Endometrial microvascular endothelial cells (primary cell): ENCODE results near the gene SMYD1. TPM values are rescaled to one million over a fixed set of nuclear protein-coding genes. Genes with fewer than 3 reads are reported as not detected.

Experiments
- in situ Hi-C: cut with HindIII; loops from 2 replicates; pipeline ENCODE4 v1.10.0; 2017; ENCODE audit warnings: low sequenced_read_pairs, low pct_unique_long_range_greater_than_20kb; ENCODE audit errors: inconsistent ontology term
- total RNA-seq: library from RNA; depleted of rRNA; stranded (reverse); fragments of >200 nt; gene quantifications from one replicate; pipeline ENCODE4 v1.2.3, GENCODE V29; 2015; ENCODE audit errors: inconsistent ontology term

SMYD1 gene
- total RNA-seq, 1 donor from 2014 or later = not detected

DNA sequence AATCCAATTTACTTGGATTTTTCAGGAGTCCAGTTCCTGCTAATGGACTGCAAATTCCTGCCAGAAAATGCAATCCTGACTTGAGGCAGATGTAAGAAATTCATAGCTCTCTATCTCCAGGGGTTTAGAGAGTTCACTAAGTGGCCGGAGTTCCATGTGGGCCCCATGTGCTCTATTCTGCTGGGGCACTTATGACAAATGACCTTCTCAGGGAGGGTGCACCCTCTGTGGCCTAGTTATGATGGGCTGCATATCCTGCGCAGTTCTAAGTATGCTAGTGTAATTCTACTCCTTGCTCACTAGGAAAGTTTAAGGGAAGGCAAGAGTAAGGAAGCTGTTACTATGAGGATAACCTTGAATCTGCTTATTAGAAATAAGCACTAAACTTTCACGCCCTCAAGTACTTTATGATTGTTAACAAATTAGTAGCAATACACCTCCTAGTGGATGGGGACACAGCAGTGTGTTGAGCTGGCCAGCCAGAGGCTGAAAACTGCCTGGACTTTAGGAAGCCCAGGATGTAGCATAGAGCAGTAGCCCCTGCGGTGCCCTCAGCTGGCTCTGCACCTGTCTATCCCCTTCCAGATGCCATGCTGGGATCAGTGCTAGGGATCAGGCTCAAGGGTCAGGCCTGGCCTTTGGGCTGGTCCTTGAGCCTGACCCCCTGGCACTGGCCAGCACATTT is 14.4 kb downstream of the SMYD1 start:
- in situ Hi-C loops = no loop called here

DNA sequence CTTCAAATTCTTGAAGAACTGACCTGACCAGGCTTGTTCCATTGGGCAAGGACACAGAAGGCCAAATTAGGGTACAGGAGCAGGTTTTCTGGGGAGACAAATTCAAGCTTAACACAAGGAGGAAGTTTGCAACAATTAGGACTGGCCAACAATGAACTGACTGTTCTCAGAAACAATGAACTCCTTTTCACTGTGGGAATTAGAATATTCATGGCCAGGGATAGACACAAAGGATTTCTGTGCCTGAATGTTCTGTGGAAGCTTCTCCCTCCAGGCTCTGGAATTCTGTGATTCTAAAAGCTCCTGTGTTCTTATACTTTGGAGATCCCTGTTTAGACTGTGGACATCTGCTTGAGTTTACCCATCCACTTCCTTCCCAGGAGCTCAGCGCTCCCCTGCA is 15.2 kb downstream of the SMYD1 start:
- in situ Hi-C loops = no loop called here

DNA sequence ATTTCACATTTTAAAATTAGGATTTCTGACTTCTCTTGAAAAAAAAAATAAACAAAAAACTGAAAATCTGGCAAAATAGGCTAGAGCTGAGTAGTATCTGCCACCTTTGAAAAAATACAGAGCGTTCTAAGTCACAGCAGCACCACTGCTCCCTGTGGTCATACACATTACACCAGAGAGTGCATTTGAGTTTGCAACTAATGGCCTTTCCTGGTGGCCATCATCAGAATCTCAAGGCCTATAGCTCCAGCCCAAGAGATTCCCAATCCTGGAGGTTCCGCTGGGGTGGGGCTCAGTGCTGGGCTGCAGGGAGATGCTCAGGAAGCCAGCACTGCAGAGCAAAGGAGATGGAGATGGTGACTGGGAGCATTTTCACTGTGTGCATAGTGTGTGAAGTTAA is 17.5 kb downstream of the SMYD1 start:
- in situ Hi-C loops = no loop called here

DNA sequence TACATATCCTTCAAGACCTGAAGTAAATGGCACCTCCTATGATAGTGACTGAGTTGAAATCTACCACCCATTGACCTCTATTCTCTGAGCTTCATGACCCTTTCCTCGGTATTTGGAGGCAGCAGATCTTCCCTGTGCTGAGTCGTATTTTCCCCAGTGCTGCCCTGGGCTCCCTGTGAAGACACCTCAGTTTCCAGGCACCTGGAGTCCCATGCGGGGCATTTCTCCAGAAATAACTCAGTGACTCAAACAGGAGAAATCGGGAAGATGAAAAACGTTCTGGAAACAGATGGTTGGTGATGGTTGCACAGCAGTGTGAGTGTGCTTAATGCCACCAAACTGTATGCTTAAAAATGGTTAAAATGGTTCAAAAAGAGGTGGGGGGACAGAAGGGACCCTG is 18.0 kb downstream of the SMYD1 start:
- in situ Hi-C loops = no loop called here

DNA sequence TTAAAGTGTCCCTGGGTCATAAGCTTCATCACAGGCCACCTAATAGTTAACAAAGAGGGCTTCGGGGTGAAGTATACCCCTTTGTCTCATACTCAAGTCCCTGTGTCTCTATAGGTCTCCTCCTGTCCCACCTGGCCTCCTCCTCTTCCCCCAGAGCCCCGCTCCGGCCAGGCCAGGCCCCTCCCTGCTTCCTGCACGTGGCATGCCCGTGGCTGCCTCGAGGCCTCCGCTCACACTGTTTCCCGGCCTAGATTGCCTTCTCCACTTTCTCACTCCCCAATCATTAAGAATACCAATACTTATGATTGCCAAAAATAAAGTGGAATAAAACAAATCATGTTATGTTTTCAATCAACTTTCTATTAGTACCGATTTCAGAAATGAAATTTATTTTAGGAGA is 18.8 kb downstream of the SMYD1 start:
- in situ Hi-C loops = no loop called here

DNA sequence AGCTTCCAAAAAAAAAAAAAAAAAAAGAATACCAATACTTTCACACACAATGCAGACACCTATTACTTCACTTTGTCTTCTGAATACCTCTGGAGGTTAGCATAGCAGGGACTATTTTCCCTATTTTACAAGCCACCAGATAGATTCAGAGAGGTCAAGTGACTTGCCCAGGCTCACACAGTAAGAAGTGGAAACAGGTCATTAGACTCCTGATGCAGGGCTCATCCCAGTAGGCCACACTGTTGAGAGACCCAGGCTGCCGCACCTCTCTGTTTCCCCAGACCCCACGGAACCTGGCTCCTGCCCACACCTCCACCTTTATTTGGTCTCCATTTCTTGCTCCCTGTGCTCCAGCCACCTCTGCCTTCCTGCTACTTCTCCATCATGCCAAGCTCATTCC is 19.4 kb downstream of the SMYD1 start:
- in situ Hi-C loops = no loop called here

DNA sequence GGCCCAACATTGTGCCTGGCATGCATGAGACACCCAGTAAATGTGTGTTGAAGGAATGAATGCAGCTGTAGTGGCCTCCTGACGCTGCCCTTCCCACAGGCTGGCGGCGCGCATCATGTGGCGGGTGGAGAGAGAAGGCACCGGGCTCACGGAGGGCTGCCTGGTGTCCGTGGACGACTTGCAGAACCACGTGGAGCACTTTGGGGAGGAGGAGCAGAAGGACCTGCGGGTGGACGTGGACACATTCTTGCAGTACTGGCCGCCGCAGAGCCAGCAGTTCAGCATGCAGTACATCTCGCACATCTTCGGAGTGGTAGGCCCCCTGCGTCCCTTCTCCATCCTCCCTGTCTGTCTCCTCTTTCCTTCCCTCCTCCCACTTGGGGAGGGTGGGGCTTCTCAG is 20.1 kb downstream of the SMYD1 start:
- in situ Hi-C loops = no loop called here

DNA sequence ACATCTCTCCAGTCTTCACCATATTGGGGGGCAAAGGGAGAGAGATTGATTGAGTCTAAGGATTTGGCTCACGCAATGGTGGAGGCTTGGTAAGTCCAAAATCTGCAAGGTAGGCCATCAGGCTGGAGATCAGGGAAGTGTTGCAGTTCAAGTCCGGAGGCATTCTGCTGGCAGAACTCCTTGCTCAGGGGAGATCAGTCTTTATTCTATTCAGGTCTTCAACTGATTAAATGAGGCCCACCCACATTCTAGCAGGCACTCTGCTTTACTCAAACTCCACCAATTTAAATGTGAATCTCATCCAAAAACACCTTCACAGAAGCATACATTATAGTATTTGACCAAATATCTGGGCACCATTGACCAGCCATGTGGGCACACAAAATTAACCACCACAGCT is 21.4 kb downstream of the SMYD1 start:
- in situ Hi-C loops = no loop called here

DNA sequence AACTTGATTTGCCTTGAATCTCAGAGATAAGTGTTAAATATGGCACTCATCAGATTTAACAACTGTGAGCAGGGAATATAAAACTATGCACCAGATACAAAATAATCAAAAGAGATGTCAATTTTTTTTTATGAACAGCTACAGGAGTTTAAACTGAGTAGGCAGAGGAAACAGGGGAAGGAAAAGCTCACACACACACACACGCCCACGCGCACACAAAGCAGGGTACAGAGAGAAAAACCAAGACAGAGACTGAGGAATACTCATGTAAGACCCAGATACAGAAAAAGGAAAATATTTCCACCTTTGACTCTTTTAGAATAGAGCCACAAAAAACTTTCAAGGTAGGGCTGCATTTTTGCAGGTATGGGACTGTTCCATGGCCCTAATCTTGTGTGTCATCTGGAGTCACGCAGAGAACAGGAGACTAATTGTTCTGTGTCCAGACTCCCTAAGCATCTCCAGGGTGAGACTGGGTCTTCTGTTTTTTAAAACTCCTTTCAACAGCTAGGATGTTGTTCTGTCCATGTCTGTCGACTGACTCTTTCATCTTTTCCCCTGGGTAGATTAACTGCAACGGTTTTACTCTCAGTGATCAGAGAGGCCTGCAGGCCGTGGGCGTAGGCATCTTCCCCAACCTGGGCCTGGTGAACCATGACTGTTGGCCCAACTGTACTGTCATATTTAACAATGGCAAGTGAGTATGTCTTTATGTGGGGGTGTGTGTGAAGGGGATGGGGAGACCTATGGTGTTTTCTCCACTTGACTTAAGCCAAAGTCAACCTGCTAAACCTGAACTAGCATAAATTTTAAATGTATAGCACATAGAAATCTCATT is 23.0 kb downstream of the SMYD1 start:
- in situ Hi-C loops = no loop called here

DNA sequence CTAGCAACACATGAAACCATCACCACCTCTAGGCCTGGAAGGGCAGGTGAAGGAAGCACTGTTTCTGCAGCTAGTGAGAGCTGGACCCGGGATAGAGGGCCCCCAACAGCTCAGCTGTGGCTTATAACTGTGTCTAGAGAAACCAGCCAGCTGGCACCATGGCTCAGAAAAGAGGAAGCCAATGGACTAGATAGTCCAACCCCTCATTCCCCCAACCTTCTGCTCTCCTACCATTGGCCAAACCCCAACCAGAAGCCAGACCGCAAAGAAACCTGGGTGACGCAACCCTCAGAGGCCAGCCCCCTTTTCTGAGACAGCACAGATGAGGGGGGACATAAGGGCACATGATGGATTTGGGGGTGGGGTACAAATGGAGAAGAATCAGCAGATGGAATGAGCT is 24.3 kb downstream of the SMYD1 start:
- in situ Hi-C loops = no loop called here

DNA sequence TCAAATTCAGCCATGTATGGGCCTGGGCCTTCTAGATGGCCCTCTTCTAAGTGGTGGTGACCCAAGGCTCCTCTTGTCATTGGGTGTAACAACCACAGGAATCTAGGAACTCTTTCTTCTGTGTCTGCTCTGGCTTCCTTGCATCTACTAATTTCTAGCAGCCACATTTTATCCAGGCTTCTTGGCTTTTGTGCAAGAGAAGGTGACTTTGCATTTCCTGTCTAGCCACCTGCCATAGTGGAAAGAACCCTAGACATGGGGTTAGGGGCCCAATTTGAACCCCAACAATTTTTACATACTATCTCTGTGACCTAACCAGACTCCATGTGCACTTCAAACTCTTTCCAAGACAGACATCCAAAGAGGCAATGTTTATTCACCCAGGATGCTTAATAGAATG is 25.1 kb downstream of the SMYD1 start:
- in situ Hi-C loops = no loop called here

DNA sequence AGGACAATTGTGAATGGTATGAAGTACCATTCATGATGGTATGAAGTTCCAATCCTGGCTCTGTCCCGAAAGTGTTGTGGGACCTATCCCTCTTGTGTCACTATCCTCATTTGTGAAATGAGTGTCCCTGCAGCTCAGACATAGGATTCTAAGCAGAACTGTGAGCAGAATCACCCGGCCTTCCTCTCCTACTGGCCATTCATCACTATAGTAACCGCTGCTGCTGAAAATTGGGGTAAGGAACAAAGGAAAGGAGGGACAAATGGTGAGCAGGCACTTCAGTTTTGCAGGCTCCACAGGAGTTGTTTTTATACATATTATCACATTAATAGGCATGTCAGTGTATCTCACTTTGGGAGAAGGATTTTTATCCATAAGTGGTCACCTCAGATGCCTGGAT is 27.4 kb downstream of the SMYD1 start:
- in situ Hi-C loops = no loop called here

DNA sequence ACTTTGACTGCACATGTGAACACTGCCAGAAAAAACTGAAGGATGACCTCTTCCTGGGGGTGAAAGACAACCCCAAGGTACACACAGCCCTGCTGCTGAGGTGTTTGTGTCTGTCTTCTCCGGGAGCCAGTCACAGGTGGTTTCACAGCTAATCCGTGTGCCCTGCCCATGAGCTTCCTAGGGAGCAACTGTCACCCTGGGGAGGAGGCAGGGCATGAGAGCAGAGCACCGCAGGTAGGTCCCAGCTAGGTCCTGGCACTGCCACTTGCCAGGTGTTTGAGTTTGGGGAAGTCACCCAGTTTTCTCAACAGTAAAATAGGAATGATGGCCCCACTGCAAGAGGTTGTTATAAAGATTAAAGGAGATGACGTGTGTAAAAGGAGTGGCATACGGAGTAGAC is 29.1 kb downstream of the SMYD1 start:
- in situ Hi-C loops = no loop called here

DNA sequence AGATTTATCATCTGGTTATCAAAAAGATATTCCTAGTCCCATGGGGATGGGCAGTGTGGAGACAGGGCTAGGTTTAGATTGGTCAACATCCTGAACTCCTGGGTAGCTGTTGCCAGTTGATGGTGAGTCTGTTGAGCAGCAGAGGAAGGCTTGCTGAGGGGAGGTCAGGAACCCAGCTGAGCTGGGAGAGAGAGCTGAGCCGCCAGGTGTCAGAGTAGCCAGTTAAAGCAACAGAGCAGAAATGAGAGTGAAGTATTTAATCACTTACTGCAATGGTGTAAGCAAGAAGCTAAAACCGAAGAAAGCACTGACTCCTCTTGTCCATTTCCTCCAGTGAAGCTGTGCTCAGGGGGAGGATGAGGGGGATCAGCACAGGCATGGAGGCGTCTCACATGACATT is 29.6 kb downstream of the SMYD1 start:
- in situ Hi-C loops = no loop called here

DNA sequence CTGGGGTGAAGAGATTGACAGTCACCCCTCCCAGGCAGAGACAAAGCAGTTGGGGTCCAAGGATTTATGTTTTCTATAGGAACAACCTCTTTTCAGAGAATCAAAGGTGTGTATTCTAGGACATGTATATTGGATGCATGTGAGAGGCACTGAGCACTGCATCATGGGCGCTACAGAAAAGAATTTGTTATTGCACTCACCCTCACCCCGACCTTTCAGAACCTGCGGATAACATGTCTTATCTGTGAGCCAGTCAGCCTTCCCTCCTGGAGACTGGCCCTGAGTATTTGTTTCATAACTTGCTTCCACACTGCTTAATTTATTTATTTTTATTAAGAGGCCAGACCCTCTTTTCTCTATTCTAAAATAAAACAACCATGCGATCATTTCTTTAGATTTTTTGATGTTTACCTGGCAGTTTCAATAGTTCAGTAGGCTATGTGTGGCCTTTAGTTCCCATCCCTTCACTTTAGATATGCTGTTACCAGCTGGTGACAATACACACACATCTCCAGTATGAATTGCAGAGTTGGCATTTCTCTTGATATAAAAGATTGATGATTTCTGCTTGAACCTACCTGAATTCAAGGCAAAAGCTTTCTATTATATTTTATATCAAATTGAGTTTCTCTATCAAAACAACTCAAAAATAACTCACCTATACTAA is 30.4 kb downstream of the SMYD1 start:
- in situ Hi-C loops = no loop called here

DNA sequence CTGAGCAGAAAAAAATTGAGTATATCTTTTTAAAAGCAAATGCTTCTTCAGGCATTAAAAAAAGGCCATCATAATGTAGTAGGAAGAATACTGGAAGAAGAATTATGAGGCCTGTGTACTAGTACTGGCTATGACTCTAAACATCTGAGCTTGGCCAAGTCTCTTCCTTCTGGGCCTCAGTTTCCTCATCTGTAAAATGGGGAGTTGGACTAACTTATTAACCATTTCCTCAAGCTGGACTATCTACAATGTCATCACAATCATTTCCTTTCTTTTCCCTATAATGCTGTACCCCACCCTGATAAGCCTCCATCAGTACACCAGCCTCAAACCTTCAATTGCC is 30.9 kb downstream of the SMYD1 start:
- in situ Hi-C loops = no loop called here

DNA sequence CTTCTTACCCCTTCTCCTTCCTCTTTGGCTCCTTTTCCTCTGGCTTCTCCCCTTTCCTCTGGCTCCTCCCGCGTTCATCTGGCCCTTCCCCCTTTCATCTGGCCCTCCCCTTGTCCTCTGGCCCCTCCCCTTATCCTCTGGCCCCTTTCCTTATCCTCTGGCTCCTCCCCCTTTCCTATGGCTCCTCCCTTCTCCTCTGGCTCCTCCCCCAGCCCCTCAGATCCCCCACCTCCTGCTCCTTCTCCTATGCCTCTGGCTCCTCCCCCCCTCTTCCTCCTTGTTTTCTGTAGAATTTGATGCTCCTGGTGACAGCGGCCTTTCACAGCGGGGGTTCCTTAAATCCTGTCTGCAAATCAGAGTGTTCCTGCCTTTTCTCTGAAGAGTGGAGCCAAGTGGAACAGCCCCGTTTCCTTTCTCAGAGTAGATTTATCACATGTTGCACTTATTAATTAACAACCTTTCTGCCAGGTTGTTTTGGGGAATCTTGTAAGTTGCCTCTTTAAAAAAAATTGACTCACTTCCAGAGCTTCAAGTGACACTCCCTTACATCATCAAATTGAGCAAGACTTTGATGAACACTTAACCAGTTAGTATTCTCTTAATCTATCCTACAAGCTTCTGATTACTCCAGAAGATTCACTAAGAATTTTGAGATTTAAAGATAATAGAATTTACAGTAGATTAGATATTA is 32.3 kb downstream of the SMYD1 start:
- in situ Hi-C loops = no loop called here

DNA sequence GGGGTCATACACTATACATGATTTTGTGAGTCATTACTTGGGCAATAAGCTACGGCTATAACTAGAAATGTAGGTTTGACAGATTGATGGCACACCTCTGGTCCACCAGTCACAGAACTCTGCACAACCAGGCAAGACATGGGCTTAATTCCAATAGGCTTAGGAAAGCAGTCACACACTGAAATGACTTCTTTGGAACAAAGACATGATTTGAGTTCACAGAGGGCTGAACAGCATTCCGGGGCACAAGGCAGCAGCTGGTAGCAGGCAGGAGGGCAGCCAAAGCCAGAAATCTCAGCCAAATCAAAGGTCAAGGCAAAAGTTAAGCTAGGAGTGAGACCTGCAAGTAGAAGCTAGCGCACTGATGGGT is 32.8 kb downstream of the SMYD1 start:
- in situ Hi-C loops = no loop called here

DNA sequence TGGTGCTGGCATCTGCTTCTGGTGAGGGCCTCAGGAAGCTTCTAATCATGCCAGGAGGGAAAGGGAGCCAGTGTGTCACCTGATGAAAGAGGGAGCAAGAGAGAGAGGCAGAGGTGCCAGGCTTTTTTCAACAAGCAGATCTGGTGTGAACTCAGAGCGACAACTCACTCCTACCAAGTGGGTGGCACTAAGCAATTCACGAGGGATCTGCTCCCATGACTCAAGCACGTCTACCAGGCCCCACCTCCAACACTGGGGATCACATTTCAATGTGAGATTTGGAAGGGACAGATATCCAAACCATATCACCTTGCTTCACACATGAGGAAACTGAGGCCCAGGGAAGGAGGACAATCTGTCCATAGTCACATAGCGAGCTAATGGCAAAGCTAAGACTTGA is 41.2 kb downstream of the SMYD1 start:
- in situ Hi-C loops = no loop called here

DNA sequence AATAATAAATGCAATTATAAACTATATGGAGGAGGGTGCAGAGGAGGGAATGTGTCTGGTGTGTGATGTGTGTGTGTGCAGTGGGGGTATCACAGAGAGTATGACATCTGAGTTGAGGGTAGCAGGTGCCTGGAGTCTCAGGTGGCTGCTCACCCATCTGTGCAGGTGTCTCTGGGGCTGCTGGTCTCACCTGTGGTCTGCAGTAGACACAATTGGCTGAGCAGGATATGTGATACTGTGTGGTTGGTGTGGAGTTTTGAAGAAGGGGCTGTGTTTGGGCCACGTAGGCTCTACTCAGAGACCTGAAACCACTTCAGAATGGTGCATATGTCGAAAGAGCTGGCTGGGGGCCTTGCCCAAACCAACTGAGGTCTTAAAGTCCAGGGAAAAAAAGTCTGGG is 43.2 kb downstream of the SMYD1 start:
- in situ Hi-C loops = no loop called here
